CD4-positive, alpha-beta memory T cell (primary cell): Measurements from ENCODE around the gene PRKAA2. TPM values are rescaled to one million over a fixed set of nuclear protein-coding genes. Genes with fewer than 3 reads are reported as not detected.
"Not testable (repeated sequence)": the region's sequence is repeated elsewhere in the genome, so short reads cannot be mapped to it uniquely, and the experiment has no call there.

ENCODE experiments used
- CTCF ChIA-PET: fragments of 350-600 bp; sonication (Branson Sonifier 250); formaldehyde crosslinking; loops from one replicate; lab custom pipeline; 2021; ENCODE audit warnings: inconsistent platforms; ENCODE audit not compliant: partially characterized antibody; lab: Charles Lee
- POLR2A ChIA-PET: fragments of 350-600 bp; sonication (Branson Sonifier 250); formaldehyde crosslinking; loops from one replicate; lab custom pipeline; 2021; ENCODE audit not compliant: partially characterized antibody; lab: Charles Lee
- DNase-seq, 5 donors: peaks; one replicate each; pipeline versions ENCODE4 v3.0.0 to v3.0.0-alpha.2; 2020 to 2022; ENCODE audit warnings: mixed read lengths in 1 of 5
- H3K27ac ChIP-seq: one replicate; pipeline ENCODE4 v1.7.0; 2013; ENCODE audit warnings: low read depth, low read length
- H3K27me3 ChIP-seq: 2 replicates; pipeline ENCODE4 v1.7.0; 2013; ENCODE audit warnings: mild to moderate bottlenecking, low read length, moderate library complexity; ENCODE audit not compliant: insufficient read depth
- H3K36me3 ChIP-seq: 2 replicates; pipeline ENCODE4 v1.7.0; 2013; ENCODE audit warnings: mild to moderate bottlenecking, low read length, moderate library complexity; ENCODE audit not compliant: insufficient read depth
- H3K4me1 ChIP-seq: 2 replicates; pipeline ENCODE4 v1.7.0; 2013; ENCODE audit warnings: mild to moderate bottlenecking, low read length, moderate library complexity; ENCODE audit not compliant: insufficient read depth
- H3K4me3 ChIP-seq, 2 donors: one replicate each; pipeline ENCODE4 v1.7.0; 2013; ENCODE audit warnings: low read length in 2 of 2, mild to moderate bottlenecking in 1 of 2
- H3K9me3 ChIP-seq, 2 donors: one replicate each; pipeline ENCODE4 v1.7.0; 2013; ENCODE audit warnings: low read length in 2 of 2, control low read depth in 1 of 2; ENCODE audit not compliant: control insufficient read depth in 1 of 2
- H3K27ac Mint-ChIP-seq, 7 donors: one replicate each; pipeline ENCODE4 v1.8.0; 2020 to 2021; ENCODE audit warnings: mixed read lengths in 7 of 7, mild to moderate bottlenecking in 6 of 7, inconsistent platforms in 3 of 7, moderate library complexity in 3 of 7
- H3K27me3 Mint-ChIP-seq, 2 donors: one replicate each; pipeline ENCODE4 v1.8.0; 2020 to 2021; ENCODE audit warnings: mixed read lengths in 2 of 2
- H3K36me3 Mint-ChIP-seq, 2 donors: one replicate each; pipeline ENCODE4 v1.8.0; 2020 to 2021; ENCODE audit warnings: mixed read lengths in 2 of 2, inconsistent platforms in 1 of 2, mild to moderate bottlenecking in 1 of 2
- H3K4me1 Mint-ChIP-seq, 4 donors: one replicate each; pipeline ENCODE4 v1.8.0; 2020 to 2021; ENCODE audit warnings: mixed read lengths in 4 of 4, mild to moderate bottlenecking in 1 of 4
- H3K4me3 Mint-ChIP-seq, 8 donors: one replicate each; pipeline ENCODE4 v1.8.0; 2020 to 2021; ENCODE audit warnings: mixed read lengths in 8 of 8, mild to moderate bottlenecking in 7 of 8, moderate library complexity in 6 of 8, inconsistent platforms in 3 of 8
- H3K9me3 Mint-ChIP-seq, 8 donors: one replicate each; pipeline ENCODE4 v1.8.0; 2020 to 2021; ENCODE audit warnings: mixed read lengths in 8 of 8, mild to moderate bottlenecking in 5 of 8, inconsistent platforms in 3 of 8, moderate library complexity in 1 of 8
- intact Hi-C: fragments of 100-400 bp; cut with micrococcal nuclease; formaldehyde crosslinking; loops from one replicate; pipeline ENCODE4 v1.15.1; 2023
- polyA plus RNA-seq, 2 donors: library from polyadenylated mRNA; unstranded; fragments of 300-500 nt; fragmentation: Illumina TruSeq; gene quantifications; one replicate each; pipeline ENCODE4 v1.2.3, GENCODE V29; 2021
- total RNA-seq, 2 experiments: library from RNA; stranded (reverse); gene quantifications; one replicate each; pipeline ENCODE4 v1.2.3, GENCODE V29; 2021

Gene PRKAA2
- total RNA-seq (not detected), polyA plus RNA-seq (not detected)

DNA sequence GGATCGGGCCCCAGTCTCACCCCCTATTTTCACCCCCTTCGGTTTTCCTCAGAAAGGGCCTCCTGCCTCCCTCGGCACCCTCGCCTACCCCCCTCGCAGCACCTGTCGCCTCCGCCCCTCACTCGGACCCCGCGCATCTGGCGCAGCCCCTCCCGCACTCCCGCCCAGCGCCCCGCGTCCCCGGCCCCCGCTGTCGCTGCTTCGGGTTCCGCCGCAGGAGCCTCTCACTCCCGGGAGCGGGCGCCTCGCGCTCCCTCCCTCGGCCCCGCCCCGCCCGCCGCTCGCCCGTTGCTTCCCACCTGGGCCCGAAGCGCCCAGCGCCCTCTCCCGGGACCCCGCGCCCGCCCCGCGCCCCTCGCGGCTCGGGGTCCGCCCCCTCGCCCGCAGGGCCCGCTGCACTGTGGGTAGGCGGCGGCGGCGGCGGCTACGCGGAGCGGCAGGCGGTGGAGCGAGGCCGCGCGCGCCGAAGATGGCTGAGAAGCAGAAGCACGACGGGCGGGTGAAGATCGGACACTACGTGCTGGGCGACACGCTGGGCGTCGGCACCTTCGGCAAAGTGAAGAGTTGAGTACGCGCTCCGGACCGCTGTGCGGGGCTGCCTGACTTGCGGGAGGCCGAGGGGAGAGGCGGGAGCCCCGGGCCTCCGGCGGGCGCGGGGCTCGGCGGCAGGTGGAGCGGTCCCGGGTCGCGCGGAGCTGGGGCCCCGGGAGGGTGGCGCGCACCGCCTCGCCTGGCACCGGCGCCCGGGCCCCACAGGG, at the start of gene PRKAA2:
TSS of gene PRKAA2 (plus strand) at position 396 of the 758 bp plus-strand sequence. CDS start at position 470, 74 bp downstream.
- peak within 1 kb of the TSS in 7 of 8 donors; percentile 49 to 77 (median 61) for H3K4me3 Mint-ChIP-seq
- ChIA-PET CTCF (no interaction called here), POLR2A (no interaction called here)
- peaks cover 26 to 34% of the 10 kb centered on the region in 2 donors for H3K27me3 Mint-ChIP-seq
- Histone ChIP-seq H3K9me3 (no peaks in the 10 kb centered on the region), H3K4me1 (no peaks in the 10 kb centered on the region), H3K27me3 (peaks cover 15% of the 10 kb centered on the region), H3K4me3 (no peak within 1 kb of the TSS), H3K27ac (no peak within 1 kb of the TSS), H3K36me3 (no peaks in the 10 kb centered on the region)
- DNase-seq: no peak
- no peaks in the 10 kb centered on the region for H3K36me3 Mint-ChIP-seq
- peaks cover 2 to 14% (median 8%) of the 10 kb centered on the region in 4 donors for H3K4me1 Mint-ChIP-seq
- intact Hi-C loops: no loop called here
- peaks cover 0 to 4% (median 1%) of the 10 kb centered on the region in 8 donors for H3K9me3 Mint-ChIP-seq
- H3K27ac Mint-ChIP-seq: peak within 1 kb of the TSS in 1 of 7 donors; percentile 8

DNA sequence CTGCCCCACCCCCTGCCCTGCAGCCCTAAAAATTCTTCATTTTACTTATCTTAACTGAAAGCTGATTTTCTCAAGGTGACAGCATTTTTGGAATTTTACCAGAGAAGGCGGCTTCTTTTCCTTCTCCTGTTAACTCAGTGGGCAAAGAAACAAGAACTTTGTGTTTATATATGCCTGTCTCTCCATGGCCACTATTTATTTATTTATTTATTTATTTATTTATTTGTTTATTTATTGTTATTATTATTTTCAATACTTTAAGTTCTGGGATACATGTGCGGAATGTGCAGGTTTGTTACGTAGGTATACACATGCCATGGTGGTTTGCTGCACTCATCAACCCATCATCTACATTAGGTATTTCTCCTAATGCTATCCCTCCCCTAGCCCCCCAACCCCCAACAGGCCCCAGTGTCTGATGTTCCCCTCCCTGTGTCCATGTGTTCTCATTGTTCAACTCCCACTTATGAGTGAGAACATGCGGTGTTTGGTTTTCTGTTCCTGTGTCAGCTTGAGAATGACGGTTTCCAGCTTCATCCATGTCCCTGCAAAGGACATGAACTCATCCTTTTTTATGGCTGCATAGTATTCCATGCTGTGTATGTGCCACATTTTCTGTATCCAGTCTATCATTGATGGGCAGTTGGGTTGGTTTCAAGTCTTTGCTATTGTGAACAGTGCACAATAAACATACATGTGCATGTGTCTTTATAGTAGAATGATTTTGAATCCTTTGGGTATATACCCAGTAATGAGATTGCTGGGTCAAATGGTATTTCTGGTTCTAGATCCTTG, 49.5 kb upstream of the PRKAA2 start:
- H3K36me3 ChIP-seq, CTCF ChIA-PET, H3K27me3 Mint-ChIP-seq, H3K4me3 Mint-ChIP-seq, H3K9me3 ChIP-seq, H3K4me3 ChIP-seq, H3K4me1 ChIP-seq, POLR2A ChIA-PET, DNase-seq, H3K27ac ChIP-seq, H3K27ac Mint-ChIP-seq, H3K4me1 Mint-ChIP-seq, H3K27me3 ChIP-seq, intact Hi-C loops, H3K36me3 Mint-ChIP-seq: not testable (repeated sequence)
- peaks cover 0 to 15% (median 6%) of the 10 kb centered on the region in 8 donors for H3K9me3 Mint-ChIP-seq

DNA sequence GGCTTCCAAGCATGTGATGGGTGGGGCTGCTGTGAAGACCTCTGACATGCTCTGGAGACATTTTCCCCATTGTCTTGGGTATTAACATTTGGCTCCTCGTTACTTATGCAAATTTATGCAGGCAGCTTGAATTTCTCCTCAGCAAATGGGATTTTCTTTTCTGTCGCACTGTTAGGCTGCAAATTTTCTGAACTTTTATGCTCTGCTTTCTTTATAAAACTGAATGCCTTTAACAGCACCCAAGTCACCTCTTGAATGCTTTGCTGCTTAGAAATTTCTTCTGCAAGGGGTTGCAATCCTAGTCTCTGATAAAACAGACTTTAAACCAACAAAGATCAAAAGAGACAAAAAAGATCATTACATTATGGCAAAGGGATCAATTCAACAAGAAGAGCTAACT, 35.0 kb upstream of the PRKAA2 start:
- H3K27me3 ChIP-seq, H3K36me3 ChIP-seq, CTCF ChIA-PET, H3K27ac Mint-ChIP-seq, H3K4me1 ChIP-seq, H3K4me3 Mint-ChIP-seq, H3K36me3 Mint-ChIP-seq, DNase-seq, intact Hi-C loops, H3K27ac ChIP-seq, POLR2A ChIA-PET, H3K4me1 Mint-ChIP-seq, H3K4me3 ChIP-seq, H3K9me3 ChIP-seq: not testable (repeated sequence)
- Mint-ChIP-seq H3K27me3 (peaks cover 0 to 12% of the 10 kb centered on the region in 2 donors), H3K9me3 (peaks cover 0 to 36% (median 11%) of the 10 kb centered on the region in 8 donors)

DNA sequence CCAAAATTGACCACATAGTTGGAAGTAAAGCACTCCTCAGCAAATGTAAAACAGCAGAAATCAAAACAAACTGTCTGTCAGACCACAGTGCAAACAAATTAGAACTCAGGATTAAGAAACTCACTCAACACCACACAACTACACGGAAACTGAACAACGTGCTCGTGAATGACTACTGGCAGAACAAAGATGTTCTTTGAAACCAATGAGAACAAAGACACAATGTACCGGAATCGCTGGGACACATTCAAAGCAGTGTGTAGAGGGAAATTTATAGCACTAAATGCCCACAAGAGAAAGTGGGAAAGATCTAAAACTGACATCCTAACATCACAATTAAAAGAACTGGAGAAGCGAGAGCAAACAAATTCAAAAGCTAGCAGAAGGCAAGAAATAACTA, 34.3 kb upstream of the PRKAA2 start:
- POLR2A ChIA-PET, H3K4me1 ChIP-seq, H3K4me3 Mint-ChIP-seq, H3K27ac ChIP-seq, H3K36me3 ChIP-seq, H3K9me3 ChIP-seq, H3K27me3 Mint-ChIP-seq, intact Hi-C loops, DNase-seq, H3K27ac Mint-ChIP-seq, H3K4me3 ChIP-seq, CTCF ChIA-PET, H3K27me3 ChIP-seq, H3K36me3 Mint-ChIP-seq, H3K4me1 Mint-ChIP-seq: not testable (repeated sequence)
- H3K9me3 Mint-ChIP-seq: peaks cover 0 to 36% (median 11%) of the 10 kb centered on the region in 8 donors

DNA sequence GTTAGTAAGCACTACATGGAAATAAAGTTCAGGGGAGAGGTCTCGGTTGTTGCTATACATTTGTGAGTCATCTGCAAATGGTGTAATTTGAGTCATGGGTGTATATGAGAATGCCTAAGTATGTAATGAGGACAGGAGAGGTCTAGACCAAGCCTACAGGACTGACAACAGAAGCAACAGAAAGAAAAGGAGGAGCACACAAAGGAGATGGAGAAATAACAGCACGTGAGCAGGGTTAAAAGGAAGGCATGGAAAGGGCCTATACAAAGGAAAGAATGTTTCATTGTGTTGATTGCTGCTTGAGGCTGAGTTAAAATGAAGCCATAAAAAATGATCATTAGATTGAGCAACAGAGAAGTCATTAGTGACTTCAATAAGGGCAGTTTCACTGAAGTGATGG, 28.0 kb upstream of the PRKAA2 start:
- Histone ChIP-seq H3K4me1 (no peaks in the 10 kb centered on the region), H3K27ac (no peak overlapping the region), H3K9me3 (no peaks in the 10 kb centered on the region), H3K27me3 (no peaks in the 10 kb centered on the region), H3K4me3 (no peak overlapping the region), H3K36me3 (no peaks in the 10 kb centered on the region)
- Mint-ChIP-seq H3K27me3 (no peaks in the 10 kb centered on the region), H3K27ac (no peak overlapping the region), H3K36me3 (no peaks in the 10 kb centered on the region), H3K9me3 (peaks cover 0 to 19% (median 6%) of the 10 kb centered on the region in 8 donors), H3K4me1 (no peaks in the 10 kb centered on the region), H3K4me3 (no peak overlapping the region)
- ChIA-PET CTCF (no interaction called here), POLR2A (no interaction called here)
- DNase-seq: no peak
- intact Hi-C loops: no loop called here

DNA sequence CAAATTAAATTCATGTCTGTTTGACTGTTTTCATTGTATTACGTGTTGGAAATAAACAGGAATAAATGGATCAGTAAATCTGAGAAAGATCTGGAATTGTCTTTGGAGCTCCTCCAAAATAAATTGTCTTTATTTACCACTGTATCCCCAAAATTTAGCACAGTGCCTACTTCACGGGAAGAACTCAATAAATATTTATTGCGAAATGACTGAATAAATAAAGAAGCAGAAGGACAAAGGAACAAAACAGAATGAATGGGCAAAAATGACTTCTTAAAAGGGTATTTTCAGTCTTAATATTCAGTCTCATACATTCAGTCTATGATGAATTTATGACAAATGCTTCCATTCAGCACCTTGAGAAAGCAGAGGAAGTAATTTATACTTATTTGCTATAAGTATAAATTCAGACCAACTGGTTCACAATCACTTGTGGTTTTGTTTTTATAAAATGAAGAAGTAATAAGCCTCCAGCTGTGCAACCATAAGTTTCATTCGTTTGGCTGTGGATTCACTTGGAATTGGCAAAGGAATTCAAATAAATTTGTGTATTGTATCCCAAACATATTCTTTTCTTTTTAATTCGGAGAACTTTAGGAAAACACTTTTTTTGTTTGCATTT, 19.2 kb upstream of the PRKAA2 start:
- ChIA-PET CTCF (no interaction called here), POLR2A (no interaction called here)
- H3K27me3 Mint-ChIP-seq: peaks cover 0 to 2% of the 10 kb centered on the region in 2 donors
- H3K4me1 ChIP-seq: no peaks in the 10 kb centered on the region
- no peak overlapping the region for H3K4me3 ChIP-seq
- H3K4me1 Mint-ChIP-seq: no peaks in the 10 kb centered on the region
- H3K27ac ChIP-seq: no peak overlapping the region
- intact Hi-C loops: no loop called here
- H3K36me3 Mint-ChIP-seq: no peaks in the 10 kb centered on the region
- DNase-seq: no peak
- H3K27ac Mint-ChIP-seq: no peak overlapping the region
- H3K9me3 ChIP-seq: no peaks in the 10 kb centered on the region
- no peak overlapping the region for H3K4me3 Mint-ChIP-seq
- H3K9me3 Mint-ChIP-seq: peaks cover 0 to 9% (median 3%) of the 10 kb centered on the region in 8 donors
- H3K36me3 ChIP-seq: no peaks in the 10 kb centered on the region
- H3K27me3 ChIP-seq: no peaks in the 10 kb centered on the region

DNA sequence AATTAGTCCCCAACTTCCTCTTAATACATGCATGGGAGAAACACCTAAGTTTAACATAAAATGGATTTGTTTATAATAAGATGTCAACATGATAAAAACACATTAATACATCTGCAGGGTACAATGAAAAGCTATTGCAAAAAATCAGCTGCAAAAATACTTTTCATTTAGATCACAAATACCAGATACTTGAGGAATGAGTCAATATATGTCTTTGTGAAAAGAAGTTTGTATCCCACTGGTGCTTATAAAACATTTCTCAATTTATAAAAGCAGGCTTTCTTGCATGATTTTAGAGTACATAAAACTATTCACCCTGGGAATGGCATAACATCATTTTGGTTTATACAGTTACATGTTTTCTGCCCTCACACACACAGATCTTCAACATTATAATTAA, 18.6 kb upstream of the PRKAA2 start:
- Histone ChIP-seq H3K4me3 (no peak overlapping the region), H3K27me3 (no peaks in the 10 kb centered on the region), H3K9me3 (no peaks in the 10 kb centered on the region), H3K36me3 (no peaks in the 10 kb centered on the region), H3K27ac (no peak overlapping the region), H3K4me1 (no peaks in the 10 kb centered on the region)
- H3K36me3 Mint-ChIP-seq: no peaks in the 10 kb centered on the region
- H3K9me3 Mint-ChIP-seq: peaks cover 0 to 8% (median 1%) of the 10 kb centered on the region in 8 donors
- DNase-seq: no peak
- H3K27me3 Mint-ChIP-seq: peaks cover 0 to 2% of the 10 kb centered on the region in 2 donors
- ChIA-PET POLR2A (no interaction called here), CTCF (no interaction called here)
- intact Hi-C loops: no loop called here
- H3K4me1 Mint-ChIP-seq: no peaks in the 10 kb centered on the region
- H3K27ac Mint-ChIP-seq: no peak overlapping the region
- no peak overlapping the region for H3K4me3 Mint-ChIP-seq
